ENCODE measurements around the gene RFT1. TPM values are rescaled to one million over a fixed set of nuclear protein-coding genes. Genes with fewer than 3 reads are reported as not detected.

RFT1 gene
- total RNA-seq, 1 experiment from 2014 or later, result 33.6 TPM

GRCh38 chr3:53151465-53151864, 21.2 kb upstream of the RFT1 start:
- intact Hi-C loops (cut with micrococcal nuclease), result no loop called here
- Histone ChIP-seq H3K9me2 (ENCODE audit: insufficient read depth) (no peaks in the 10 kb centered on the region), H3K27ac (ENCODE audit: low read depth, low read length) (no peak overlapping the region), H3K27me3 (ENCODE audit: insufficient read depth, low read length) (no peaks in the 10 kb centered on the region), H3K4me3 (replicated peaks in 1 of 2; ENCODE audit: low read depth in 1 of 2, low read length in 2 of 2) (no peak overlapping the region), H3K36me3 (ENCODE audit: control insufficient read depth in 1 of 2, insufficient read depth in 2 of 2, low read length in 2 of 2) (no peaks in the 10 kb centered on the region), H3K4me2 (ENCODE audit: low read length) (no peak overlapping the region), H3K79me2 (ENCODE audit: insufficient read depth, low read length) (no peaks in the 10 kb centered on the region), H4K20me1 (ENCODE audit: insufficient read depth) (no peaks in the 10 kb centered on the region), H3K4me1 (ENCODE audit: control insufficient read depth in 1 of 2, insufficient read depth in 2 of 2, low read length in 2 of 2) (peaks cover 22 to 37% of the 10 kb centered on the region in 2 experiments), H3K9ac (ENCODE audit: low read length) (no peak overlapping the region), H2AFZ (ENCODE audit: low read depth, low read length, poor library complexity, severe bottlenecking) (no peak overlapping the region), H3K9me3 (ENCODE audit: control insufficient read depth in 1 of 2, insufficient read depth in 1 of 2, low read depth in 1 of 2, low read length in 2 of 2) (no peaks in the 10 kb centered on the region)
- no peak for DNase-seq (ENCODE audit: low read depth, low spot score)
- TF ChIP-seq MAX (IDR thresholded peaks at IDR 0.05), result no peak
- TF ChIP-seq CBX3 (IDR thresholded peaks at IDR 0.05; ENCODE audit: low read depth), result no peak
- TF ChIP-seq, protein P1, sequence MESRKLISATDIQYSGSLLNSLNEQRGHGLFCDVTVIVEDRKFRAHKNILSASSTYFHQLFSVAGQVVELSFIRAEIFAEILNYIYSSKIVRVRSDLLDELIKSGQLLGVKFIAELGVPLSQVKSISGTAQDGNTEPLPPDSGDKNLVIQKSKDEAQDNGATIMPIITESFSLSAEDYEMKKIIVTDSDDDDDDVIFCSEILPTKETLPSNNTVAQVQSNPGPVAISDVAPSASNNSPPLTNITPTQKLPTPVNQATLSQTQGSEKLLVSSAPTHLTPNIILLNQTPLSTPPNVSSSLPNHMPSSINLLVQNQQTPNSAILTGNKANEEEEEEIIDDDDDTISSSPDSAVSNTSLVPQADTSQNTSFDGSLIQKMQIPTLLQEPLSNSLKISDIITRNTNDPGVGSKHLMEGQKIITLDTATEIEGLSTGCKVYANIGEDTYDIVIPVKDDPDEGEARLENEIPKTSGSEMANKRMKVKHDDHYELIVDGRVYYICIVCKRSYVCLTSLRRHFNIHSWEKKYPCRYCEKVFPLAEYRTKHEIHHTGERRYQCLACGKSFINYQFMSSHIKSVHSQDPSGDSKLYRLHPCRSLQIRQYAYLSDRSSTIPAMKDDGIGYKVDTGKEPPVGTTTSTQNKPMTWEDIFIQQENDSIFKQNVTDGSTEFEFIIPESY (IDR thresholded peaks at IDR 0.05; ENCODE audit: extremely low read depth, insufficient replicate concordance, low read length), result no peak
- TF ChIP-seq YY1 (IDR thresholded peaks at IDR 0.05; ENCODE audit: extremely low read depth, insufficient replicate concordance, low read depth, low read length), result no peak
- TF ChIP-seq RAD21 (IDR thresholded peaks at IDR 0.05; ENCODE audit: low read depth), result no peak
- TF ChIP-seq, protein P2, sequence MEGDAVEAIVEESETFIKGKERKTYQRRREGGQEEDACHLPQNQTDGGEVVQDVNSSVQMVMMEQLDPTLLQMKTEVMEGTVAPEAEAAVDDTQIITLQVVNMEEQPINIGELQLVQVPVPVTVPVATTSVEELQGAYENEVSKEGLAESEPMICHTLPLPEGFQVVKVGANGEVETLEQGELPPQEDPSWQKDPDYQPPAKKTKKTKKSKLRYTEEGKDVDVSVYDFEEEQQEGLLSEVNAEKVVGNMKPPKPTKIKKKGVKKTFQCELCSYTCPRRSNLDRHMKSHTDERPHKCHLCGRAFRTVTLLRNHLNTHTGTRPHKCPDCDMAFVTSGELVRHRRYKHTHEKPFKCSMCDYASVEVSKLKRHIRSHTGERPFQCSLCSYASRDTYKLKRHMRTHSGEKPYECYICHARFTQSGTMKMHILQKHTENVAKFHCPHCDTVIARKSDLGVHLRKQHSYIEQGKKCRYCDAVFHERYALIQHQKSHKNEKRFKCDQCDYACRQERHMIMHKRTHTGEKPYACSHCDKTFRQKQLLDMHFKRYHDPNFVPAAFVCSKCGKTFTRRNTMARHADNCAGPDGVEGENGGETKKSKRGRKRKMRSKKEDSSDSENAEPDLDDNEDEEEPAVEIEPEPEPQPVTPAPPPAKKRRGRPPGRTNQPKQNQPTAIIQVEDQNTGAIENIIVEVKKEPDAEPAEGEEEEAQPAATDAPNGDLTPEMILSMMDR (IDR thresholded peaks at IDR 0.05 in 2 of 3, conservative IDR thresholded peaks at IDR 0.05 in 1 of 3; ENCODE audit: borderline replicate concordance in 1 of 3, insufficient read depth in 1 of 3, low read depth in 2 of 3, low read length in 2 of 3), result no peak
- TF ChIP-seq SIN3A (IDR thresholded peaks at IDR 0.05; ENCODE audit: low read depth), result no peak
- no peak for TF ChIP-seq FOSL1 (IDR thresholded peaks at IDR 0.05; ENCODE audit: low read depth)
- TF ChIP-seq POLR2AphosphoS5 (IDR thresholded peaks at IDR 0.05; ENCODE audit: low read depth, low read length), result no peak
- no peak for TF ChIP-seq SRF (IDR thresholded peaks at IDR 0.05; ENCODE audit: low read depth)
- TF ChIP-seq ELF1 (IDR thresholded peaks at IDR 0.05; ENCODE audit: borderline replicate concordance, low read depth), result no peak
- no peak for TF ChIP-seq SP1 (IDR thresholded peaks at IDR 0.05; ENCODE audit: low read depth)
- no peak for TF ChIP-seq ZNF274 (IDR thresholded peaks at IDR 0.05; ENCODE audit: low read depth, low read length)
- TF ChIP-seq REST (IDR thresholded peaks at IDR 0.05; ENCODE audit: low read depth), result no peak
- no peak for TF ChIP-seq JUND (IDR thresholded peaks at IDR 0.05)
- no peak for TF ChIP-seq EZH2phosphoT487 (IDR thresholded peaks at IDR 0.05; ENCODE audit: borderline replicate concordance)
- no TSS peak for BruUV-seq (replicated peaks)
- ChIA-PET CTCF (no interaction called here), POLR2A (no interaction called here), RAD21 (ENCODE audit: low non-redundant PET in 1 of 2, low total read pairs in 2 of 2, uncharacterized antibody in 2 of 2, unreplicated experiment in 2 of 2) (no interaction called here)
- ATAC-seq, result no peak
